ENCODE results near the gene ZBTB16.

- TF ChIP-seq POLR2AphosphoS5 (IDR thresholded peaks at IDR 0.05; ENCODE audit: low read depth), result no peak
- TF ChIP-seq CTCF (conservative IDR thresholded peaks at IDR 0.05; ENCODE audit: low read depth in 2 of 2), result no peak
- no peak for TF ChIP-seq EZH2 (IDR thresholded peaks at IDR 0.05; ENCODE audit: low read depth, unreplicated experiment)
- no peak for TF ChIP-seq CREB1 (CRISPR knock-in tag; IDR thresholded peaks at IDR 0.05; ENCODE audit: low read depth)
- no peak for TF ChIP-seq EZH2phosphoT487 (IDR thresholded peaks at IDR 0.05; ENCODE audit: unreplicated experiment)
- no peak for TF ChIP-seq ETS1 (IDR thresholded peaks at IDR 0.05)
- no peak for TF ChIP-seq JUNB (IDR thresholded peaks at IDR 0.05; ENCODE audit: unreplicated experiment)
- TF ChIP-seq ZNF331 (CRISPR knock-in tag; IDR thresholded peaks at IDR 0.05; ENCODE audit: low read depth), result no peak
- TF ChIP-seq NANOG (IDR thresholded peaks at IDR 0.05; ENCODE audit: borderline replicate concordance), result no peak
- TF ChIP-seq REST (IDR thresholded peaks at IDR 0.05; ENCODE audit: unreplicated experiment), result no peak
- TF ChIP-seq ZNF462 (CRISPR knock-in tag; IDR thresholded peaks at IDR 0.05), result no peak
- no peak for TF ChIP-seq ZNF114 (CRISPR knock-in tag; IDR thresholded peaks at IDR 0.05)
- no peak for TF ChIP-seq STAT1 (IDR thresholded peaks at IDR 0.05; ENCODE audit: unreplicated experiment)
These were observed 17.4 kb downstream of the ZBTB16 start for GRCh38 chr11:114076921-114077331.

All from GM23338 (cell line).